Hepatocyte (in vitro differentiated cells): ENCODE results near the gene CHST8. TPM values are rescaled to one million over a fixed set of nuclear protein-coding genes. Genes with fewer than 3 reads are reported as not detected.

Experiments used
- DNase-seq: peaks from one replicate; pipeline ENCODE4 v3.0.0-alpha.2; 2016; ENCODE audit warnings: low spot score
- H2AFZ ChIP-seq: fragments of 200-600 bp; sonication (generic); 2 replicates; pipeline ENCODE4 v1.6.0; 2016; ENCODE audit warnings: antibody characterized with exemption, mild to moderate bottlenecking
- H3K27ac ChIP-seq: fragments of 200-600 bp; sonication (generic); 2 replicates; pipeline ENCODE4 v1.5.1; 2016; ENCODE audit warnings: mild to moderate bottlenecking
- H3K27me3 ChIP-seq: fragments of 200-600 bp; sonication (generic); 2 replicates; pipeline ENCODE4 v1.6.1; 2016
- H3K36me3 ChIP-seq: fragments of 200-600 bp; sonication (generic); replicated peaks from 2 replicates; pipeline ENCODE4 v1.5.1; 2016; ENCODE audit warnings: low read depth; ENCODE audit not compliant: insufficient read depth
- H3K4me1 ChIP-seq: fragments of 200-600 bp; sonication (generic); 2 replicates; pipeline ENCODE4 v1.5.1; 2016; ENCODE audit warnings: mild to moderate bottlenecking, moderate library complexity; ENCODE audit not compliant: insufficient read depth
- H3K4me2 ChIP-seq: fragments of 200-600 bp; sonication (generic); 2 replicates; pipeline ENCODE4 v1.6.0; 2016
- H3K4me3 ChIP-seq: fragments of 200-600 bp; sonication (generic); 2 replicates; pipeline ENCODE4 v1.5.1; 2016; ENCODE audit warnings: mild to moderate bottlenecking
- H3K79me2 ChIP-seq: fragments of 200-600 bp; sonication (generic); 2 replicates; pipeline ENCODE4 v1.6.0; 2017; ENCODE audit warnings: mild to moderate bottlenecking
- H3K9me2 ChIP-seq: fragments of 200-600 bp; sonication (generic); replicated peaks from 2 replicates; pipeline ENCODE4 v1.6.0; 2017; ENCODE audit warnings: mild to moderate bottlenecking; ENCODE audit not compliant: insufficient read depth
- H3K9me3 ChIP-seq: fragments of 200-600 bp; sonication (generic); 2 replicates; pipeline ENCODE4 v1.5.1; 2016; ENCODE audit warnings: low read depth, mild to moderate bottlenecking
- H4K20me1 ChIP-seq: fragments of 200-600 bp; sonication (generic); 2 replicates; pipeline ENCODE4 v1.6.0; 2016; ENCODE audit warnings: mild to moderate bottlenecking; ENCODE audit not compliant: insufficient read depth, poor library complexity, severe bottlenecking
- CTCF ChIP-seq: fragments of 200-600 bp; sonication (generic); IDR thresholded peaks from 2 replicates; pipeline ENCODE4 v1.5.1; 2016; ENCODE audit warnings: antibody characterized with exemption, mild to moderate bottlenecking; ENCODE audit not compliant: poor library complexity
- EZH2 ChIP-seq: fragments of 200-600 bp; sonication (generic); IDR thresholded peaks from 2 replicates; pipeline ENCODE4 v1.6.1; 2016; ENCODE audit warnings: antibody characterized with exemption, mild to moderate bottlenecking, borderline replicate concordance
- EZH2phosphoT487 ChIP-seq: fragments of 200-600 bp; sonication (generic); IDR thresholded peaks from one replicate; pipeline ENCODE4 v1.6.1; 2018; ENCODE audit warnings: antibody characterized with exemption, mild to moderate bottlenecking, low read depth, moderate library complexity; ENCODE audit not compliant: unreplicated experiment, severe bottlenecking
- WGBS: methylation state at CpG from one replicate; pipeline ENCODE4 v1.1.6; 2016; ENCODE audit warnings: low lambda C conversion rate; ENCODE audit errors: missing lambda C conversion rate; 5-methylcytosine and 5-hydroxymethylcytosine counted together
- polyA plus RNA-seq: library from polyadenylated mRNA; unstranded; fragments of >200 nt; fragmentation: Nextera tagmentation; extraction: Ambion mirVana; gene quantifications from 2 replicates; pipeline ENCODE4 v1.2.1, GENCODE V29; 2016
- total RNA-seq: library from RNA; depleted of rRNA; stranded (reverse); fragments of >200 nt; gene quantifications from 2 replicates; pipeline ENCODE4 v1.2.3, GENCODE V29; 2014

Gene CHST8
- total and polyA plus RNA-seq, 2 experiments from 2014 or later: 0.07 to 0.89 TPM

- H3K36me3 ChIP-seq: no peaks in the 10 kb centered on the region
- H3K9me2 ChIP-seq: no peaks in the 10 kb centered on the region
- WGBS: 90% methylated on average over 9 of the region's 9 CpGs
- no peak overlapping the region for H3K4me3 ChIP-seq
- H2AFZ ChIP-seq: no peak overlapping the region
- no peak overlapping the region for H3K4me2 ChIP-seq
- TF ChIP-seq EZH2phosphoT487 (no peak), CTCF (no peak), EZH2 (no peak)
- H3K27me3 ChIP-seq: peaks cover 5% of the 10 kb centered on the region
- no peaks in the 10 kb centered on the region for H3K79me2 ChIP-seq
- no peaks in the 10 kb centered on the region for H3K9me3 ChIP-seq
- H3K4me1 ChIP-seq: no peaks in the 10 kb centered on the region
- no peaks in the 10 kb centered on the region for H4K20me1 ChIP-seq
- DNase-seq: no peak
- H3K27ac ChIP-seq: no peak overlapping the region
Measured at GRCh38 chr19:33644284-33644836, 22.6 kb downstream of the CHST8 start.

GRCh38 chr19:33646306-33646705, 24.6 kb downstream of the CHST8 start:
- Histone ChIP-seq H3K4me2 (no peak overlapping the region), H3K4me1 (no peaks in the 10 kb centered on the region), H3K79me2 (no peaks in the 10 kb centered on the region), H3K36me3 (no peaks in the 10 kb centered on the region), H4K20me1 (no peaks in the 10 kb centered on the region), H3K4me3 (no peak overlapping the region), H3K27ac (no peak overlapping the region), H3K9me2 (no peaks in the 10 kb centered on the region), H2AFZ (no peak overlapping the region), H3K9me3 (no peaks in the 10 kb centered on the region), H3K27me3 (no peaks in the 10 kb centered on the region)
- no peak for TF ChIP-seq CTCF
- no peak for DNase-seq
- WGBS: 83% methylated on average over 4 of the region's 4 CpGs

GRCh38 chr19:33647146-33647545, 25.4 kb downstream of the CHST8 start:
- no peaks in the 10 kb centered on the region for H3K27me3 ChIP-seq
- H4K20me1 ChIP-seq: no peaks in the 10 kb centered on the region
- no peak overlapping the region for H3K4me3 ChIP-seq
- 88% methylated on average over 6 of the region's 6 CpGs for WGBS
- no peaks in the 10 kb centered on the region for H3K9me3 ChIP-seq
- DNase-seq: no peak
- H3K4me1 ChIP-seq: no peaks in the 10 kb centered on the region
- H3K4me2 ChIP-seq: no peak overlapping the region
- H3K79me2 ChIP-seq: no peaks in the 10 kb centered on the region
- no peak overlapping the region for H2AFZ ChIP-seq
- TF ChIP-seq EZH2phosphoT487 (no peak), EZH2 (no peak)
- H3K9me2 ChIP-seq: no peaks in the 10 kb centered on the region
- H3K36me3 ChIP-seq: no peaks in the 10 kb centered on the region
- H3K27ac ChIP-seq: no peak overlapping the region

GRCh38 chr19:33649627-33650305, 28.0 kb downstream of the CHST8 start:
- H4K20me1 ChIP-seq: no peaks in the 10 kb centered on the region
- no peaks in the 10 kb centered on the region for H3K9me2 ChIP-seq
- DNase-seq: no peak
- H3K4me3 ChIP-seq: no peak overlapping the region
- H3K79me2 ChIP-seq: no peaks in the 10 kb centered on the region
- 56% methylated on average over 4 of the region's 4 CpGs for WGBS
- TF ChIP-seq EZH2: no peak
- TF ChIP-seq CTCF: no peak
- no peak for TF ChIP-seq EZH2phosphoT487
- peaks cover 4% of the 10 kb centered on the region for H3K27me3 ChIP-seq
- H3K36me3 ChIP-seq: no peaks in the 10 kb centered on the region
- no peaks in the 10 kb centered on the region for H3K9me3 ChIP-seq
- no peak overlapping the region for H3K4me2 ChIP-seq
- H3K27ac ChIP-seq: no peak overlapping the region
- H2AFZ ChIP-seq: no peak overlapping the region
- H3K4me1 ChIP-seq: no peaks in the 10 kb centered on the region
